ENCODE results near the gene GJB1.

The GJB1 gene

DNA sequence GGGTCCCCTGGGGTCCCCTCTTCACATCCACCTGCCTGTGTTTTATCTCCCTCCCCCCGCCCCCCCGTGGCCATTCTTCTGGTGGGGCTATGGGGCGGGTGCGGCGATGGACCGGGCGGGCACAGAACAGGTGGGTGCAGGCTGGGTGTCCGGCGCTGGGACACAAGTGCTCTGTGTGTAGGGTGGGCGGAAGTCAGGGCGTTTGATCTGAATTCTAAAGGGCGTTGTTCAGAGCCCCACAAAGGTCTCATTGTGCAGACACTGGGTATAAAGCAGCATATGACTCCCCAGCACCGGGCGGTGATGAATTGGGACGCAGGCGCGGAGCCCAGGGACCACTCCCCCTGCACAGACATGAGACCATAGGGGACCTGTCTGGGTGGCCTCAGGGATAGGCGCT, at the start of gene GJB1:
Gene GJB1 (plus strand): TSS at position 296 of the 400 bp plus-strand sequence. CDS start 484 bp downstream, outside the sequence.
- Histone ChIP-seq H3K4me1 (ENCODE audit: insufficient read depth, poor library complexity, severe bottlenecking) (no peaks in the 10 kb centered on the region), H3K27me3 (ENCODE audit: insufficient read depth, poor library complexity, severe bottlenecking) (no peaks in the 10 kb centered on the region), H3K9me3 (ENCODE audit: severe bottlenecking) (no peaks in the 10 kb centered on the region), H3K27ac (ENCODE audit: poor library complexity, severe bottlenecking) (no peak within 1 kb of the TSS), H3K36me3 (ENCODE audit: low read depth) (no peaks in the 10 kb centered on the region), H3K4me3 (ENCODE audit: severe bottlenecking) (no peak within 1 kb of the TSS)
- ATAC-seq (ENCODE audit: low read depth) (no peak), DNase-seq (ENCODE audit: low spot score) (no peak)
- TF ChIP-seq, protein P1, sequence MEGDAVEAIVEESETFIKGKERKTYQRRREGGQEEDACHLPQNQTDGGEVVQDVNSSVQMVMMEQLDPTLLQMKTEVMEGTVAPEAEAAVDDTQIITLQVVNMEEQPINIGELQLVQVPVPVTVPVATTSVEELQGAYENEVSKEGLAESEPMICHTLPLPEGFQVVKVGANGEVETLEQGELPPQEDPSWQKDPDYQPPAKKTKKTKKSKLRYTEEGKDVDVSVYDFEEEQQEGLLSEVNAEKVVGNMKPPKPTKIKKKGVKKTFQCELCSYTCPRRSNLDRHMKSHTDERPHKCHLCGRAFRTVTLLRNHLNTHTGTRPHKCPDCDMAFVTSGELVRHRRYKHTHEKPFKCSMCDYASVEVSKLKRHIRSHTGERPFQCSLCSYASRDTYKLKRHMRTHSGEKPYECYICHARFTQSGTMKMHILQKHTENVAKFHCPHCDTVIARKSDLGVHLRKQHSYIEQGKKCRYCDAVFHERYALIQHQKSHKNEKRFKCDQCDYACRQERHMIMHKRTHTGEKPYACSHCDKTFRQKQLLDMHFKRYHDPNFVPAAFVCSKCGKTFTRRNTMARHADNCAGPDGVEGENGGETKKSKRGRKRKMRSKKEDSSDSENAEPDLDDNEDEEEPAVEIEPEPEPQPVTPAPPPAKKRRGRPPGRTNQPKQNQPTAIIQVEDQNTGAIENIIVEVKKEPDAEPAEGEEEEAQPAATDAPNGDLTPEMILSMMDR (IDR thresholded peaks at IDR 0.05; ENCODE audit: poor library complexity, severe bottlenecking) = no peak

DNA sequence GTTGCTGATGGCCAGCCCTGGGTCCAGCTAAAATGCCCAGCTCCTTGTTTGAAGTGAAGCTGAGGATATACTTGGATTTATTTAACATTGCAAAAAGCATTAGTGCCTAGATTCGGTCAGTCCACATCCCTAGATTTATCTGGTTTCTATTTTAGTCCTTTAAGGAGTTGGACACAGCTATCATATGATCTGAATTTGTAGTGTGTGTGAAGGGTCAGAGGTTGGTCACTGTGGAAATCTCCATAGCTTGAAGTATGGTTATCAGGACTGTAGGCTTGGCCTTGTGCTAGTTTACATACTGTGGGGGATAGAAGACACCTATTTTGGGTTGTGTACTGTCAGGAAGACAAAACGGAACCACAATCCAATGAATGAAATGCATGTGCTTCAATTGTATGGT, 49.6 kb upstream of the GJB1 start:
- no peaks in the 10 kb centered on the region for H3K36me3 ChIP-seq (ENCODE audit: low read depth)
- no peaks in the 10 kb centered on the region for H3K4me1 ChIP-seq (ENCODE audit: insufficient read depth, poor library complexity, severe bottlenecking)
- DNase-seq (ENCODE audit: low spot score) (no peak), ATAC-seq (ENCODE audit: low read depth) (no peak)
- H3K27ac ChIP-seq (ENCODE audit: poor library complexity, severe bottlenecking) = no peak overlapping the region
- H3K9me3 ChIP-seq (ENCODE audit: severe bottlenecking) = no peaks in the 10 kb centered on the region
- H3K27me3 ChIP-seq (ENCODE audit: insufficient read depth, poor library complexity, severe bottlenecking) = no peaks in the 10 kb centered on the region
- TF ChIP-seq, protein P1 (IDR thresholded peaks at IDR 0.05; ENCODE audit: poor library complexity, severe bottlenecking) = no peak
- no peak overlapping the region for H3K4me3 ChIP-seq (ENCODE audit: severe bottlenecking)

DNA sequence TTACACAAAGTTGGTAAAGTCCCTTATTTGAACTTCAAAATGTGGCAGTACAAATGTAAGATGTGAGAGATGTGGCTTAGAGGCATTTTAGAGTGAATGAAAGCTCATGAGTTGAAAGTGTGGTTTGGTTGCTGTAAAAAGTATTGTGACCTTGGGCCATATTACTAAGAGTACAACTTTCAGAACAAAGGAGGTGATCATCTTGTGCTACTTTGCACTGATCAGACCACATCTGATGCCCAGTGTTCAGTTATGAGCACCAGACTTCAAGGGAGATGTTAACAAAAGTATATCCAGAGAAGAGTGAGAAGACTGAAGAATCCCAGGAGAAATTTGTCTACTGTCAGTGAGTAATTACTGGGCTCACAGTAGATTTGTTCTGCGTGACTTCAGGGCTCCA, 48.2 kb upstream of the GJB1 start:
- TF ChIP-seq, protein P1 (IDR thresholded peaks at IDR 0.05; ENCODE audit: poor library complexity, severe bottlenecking) = no peak
- DNase-seq (ENCODE audit: low spot score) (no peak), ATAC-seq (ENCODE audit: low read depth) (no peak)
- Histone ChIP-seq H3K4me1 (ENCODE audit: insufficient read depth, poor library complexity, severe bottlenecking) (no peaks in the 10 kb centered on the region), H3K9me3 (ENCODE audit: severe bottlenecking) (no peaks in the 10 kb centered on the region), H3K36me3 (ENCODE audit: low read depth) (no peaks in the 10 kb centered on the region), H3K27ac (ENCODE audit: poor library complexity, severe bottlenecking) (no peak overlapping the region), H3K4me3 (ENCODE audit: severe bottlenecking) (no peak overlapping the region), H3K27me3 (ENCODE audit: insufficient read depth, poor library complexity, severe bottlenecking) (no peaks in the 10 kb centered on the region)

DNA sequence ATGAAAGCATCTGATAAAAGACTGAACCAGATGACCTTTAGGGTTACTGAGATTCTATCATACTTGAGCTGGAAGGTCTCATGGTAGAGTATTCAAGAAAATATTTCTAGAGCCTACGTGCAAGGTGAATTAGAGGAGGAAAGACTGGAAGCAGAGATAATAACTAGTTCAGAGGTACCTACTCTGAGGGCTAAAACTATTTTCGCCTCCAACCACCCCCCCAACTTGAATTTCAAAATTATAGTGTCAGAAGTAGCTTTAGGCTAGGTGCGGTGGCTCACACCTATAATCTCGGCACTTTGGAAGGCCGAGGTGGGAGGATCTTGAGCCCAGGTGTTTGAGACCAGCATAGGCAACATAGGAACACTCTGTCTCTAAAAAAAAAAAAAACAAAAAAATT, 47.5 kb upstream of the GJB1 start:
- no peaks in the 10 kb centered on the region for H3K9me3 ChIP-seq (ENCODE audit: severe bottlenecking)
- H3K36me3 ChIP-seq (ENCODE audit: low read depth) = no peaks in the 10 kb centered on the region
- no peak overlapping the region for H3K27ac ChIP-seq (ENCODE audit: poor library complexity, severe bottlenecking)
- H3K4me1 ChIP-seq (ENCODE audit: insufficient read depth, poor library complexity, severe bottlenecking) = no peaks in the 10 kb centered on the region
- no peaks in the 10 kb centered on the region for H3K27me3 ChIP-seq (ENCODE audit: insufficient read depth, poor library complexity, severe bottlenecking)
- no peak overlapping the region for H3K4me3 ChIP-seq (ENCODE audit: severe bottlenecking)
- ATAC-seq (ENCODE audit: low read depth) (no peak), DNase-seq (ENCODE audit: low spot score) (no peak)
- TF ChIP-seq, protein P1 (IDR thresholded peaks at IDR 0.05; ENCODE audit: poor library complexity, severe bottlenecking) = no peak

DNA sequence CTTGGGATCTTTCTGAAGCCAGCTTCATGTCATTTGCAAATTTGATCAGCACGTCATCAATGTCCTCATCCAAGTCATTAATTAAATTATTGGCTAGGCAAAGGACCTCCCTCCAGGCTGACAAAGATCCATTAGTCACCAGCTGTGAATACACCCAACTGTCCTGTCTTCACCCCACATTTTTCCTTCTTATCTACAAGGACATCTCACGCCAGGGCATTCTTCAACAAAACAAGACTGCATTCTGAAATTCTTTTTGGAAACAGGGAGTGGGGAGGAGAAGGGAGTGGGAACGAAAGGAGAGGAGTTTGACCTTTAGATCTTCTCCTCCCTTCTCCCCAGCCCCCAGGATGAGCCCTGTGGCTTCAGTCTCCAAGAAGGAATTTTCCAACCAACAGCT, 45.7 kb upstream of the GJB1 start:
- DNase-seq (ENCODE audit: low spot score) = no peak
- peaks cover 1% of the 10 kb centered on the region for H3K4me1 ChIP-seq (ENCODE audit: insufficient read depth, poor library complexity, severe bottlenecking)
- no peaks in the 10 kb centered on the region for H3K36me3 ChIP-seq (ENCODE audit: low read depth)
- no peak overlapping the region for H3K4me3 ChIP-seq (ENCODE audit: severe bottlenecking)
- H3K27me3 ChIP-seq (ENCODE audit: insufficient read depth, poor library complexity, severe bottlenecking) = no peaks in the 10 kb centered on the region
- no peak for ATAC-seq (ENCODE audit: low read depth)
- H3K9me3 ChIP-seq (ENCODE audit: severe bottlenecking) = no peaks in the 10 kb centered on the region
- TF ChIP-seq, protein P1 (IDR thresholded peaks at IDR 0.05; ENCODE audit: poor library complexity, severe bottlenecking) = no peak
- H3K27ac ChIP-seq (ENCODE audit: poor library complexity, severe bottlenecking) = no peak overlapping the region

All from RWPE2 (cell line).